Measurements from ENCODE around the gene FRMPD3. TPM values are rescaled to one million over a fixed set of nuclear protein-coding genes. Genes with fewer than 3 reads are reported as not detected.

Gene FRMPD3
- total RNA-seq (2021) (0.20 and 0.23 TPM in 2 replicates), Bru-seq, nascent RNA (percentile 18 among the genes with signal in this experiment), BruChase-seq, experiment 1, labeled RNA remaining after a 2-hour chase (percentile 17 among the genes with signal in this experiment), BruChase-seq, experiment 2, labeled RNA remaining after a 6-hour chase (percentile 14 among the genes with signal in this experiment)
- long read RNA-seq, result 0 reads

GRCh38 chrX:107448998-107449835 is at the start of gene FRMPD3:
Gene FRMPD3, plus strand, starts transcription at chrX:107449652. Its CDS starts 76,937 bp downstream, at chrX:107526589.
- H3K4me3 ChIP-seq, result peak within 1 kb of the TSS; percentile 74
- H3K27me3 ChIP-seq (ENCODE audit: insufficient read depth, low read depth), result no peaks in the 10 kb centered on the region

DNA sequence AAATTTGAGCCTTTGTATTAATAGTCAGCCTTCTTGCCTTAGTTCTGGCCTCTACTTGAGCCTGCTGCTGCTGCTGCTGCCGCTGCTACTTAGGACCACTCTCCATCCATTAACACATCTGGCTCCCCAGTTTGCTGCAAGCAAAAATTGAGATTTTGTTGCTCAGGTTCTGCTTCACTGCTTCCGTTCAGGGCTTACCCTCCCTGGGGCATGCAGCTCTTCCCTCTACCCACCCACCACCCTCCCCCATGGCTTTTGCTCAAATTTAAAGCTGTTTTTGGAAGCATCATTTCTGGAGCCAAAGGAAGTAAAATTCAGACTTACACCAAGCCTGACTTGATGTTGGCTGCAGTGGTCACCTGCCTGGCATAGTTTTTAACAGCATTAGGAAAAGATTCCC is 28.9 kb upstream of the FRMPD3 start:
- DNase-seq, result no peak
- no TSS peak for BruUV-seq (replicated peaks)
- ChIA-PET CTCF (no interaction called here), POLR2A (ENCODE audit: unreplicated experiment) (no interaction called here)
- intact Hi-C loops (cut with micrococcal nuclease; ENCODE audit: unreplicated experiment), result no loop called here
- Histone ChIP-seq H3K27ac (no peak overlapping the region), H3K79me2 (ENCODE audit: low read depth) (no peaks in the 10 kb centered on the region), H2AFZ (no peak overlapping the region), H3K9me2 (ENCODE audit: insufficient read depth) (no peaks in the 10 kb centered on the region), H3K9me3 (ENCODE audit: insufficient read depth, low read depth) (no peaks in the 10 kb centered on the region), H3K27me3 (ENCODE audit: insufficient read depth, low read depth) (peaks cover 3% of the 10 kb centered on the region; the same call in 1 of the 2 replicates), H3F3A (ENCODE audit: insufficient read depth, low read depth) (no peaks in the 10 kb centered on the region), H4K20me1 (ENCODE audit: insufficient read depth) (no peaks in the 10 kb centered on the region), H3K36me3 (ENCODE audit: low read depth) (no peaks in the 10 kb centered on the region), H3K4me1 (replicated peaks; ENCODE audit: insufficient read depth) (no peaks in the 10 kb centered on the region), H3K4me3 (no peak overlapping the region), H3K4me2 (no peak overlapping the region)
- no peak for TF ChIP-seq EZH2 (IDR thresholded peaks at IDR 0.05; ENCODE audit: low read depth)

More at GRCh38 chrX:107448998-107449835, at the start of gene FRMPD3:
- intact Hi-C loops (cut with micrococcal nuclease; ENCODE audit: unreplicated experiment), result loop anchor here (10.0 kb wide), 1 partner anchor 206 kb away; no protein-coding TSS in a partner anchor
- Histone ChIP-seq H3K9me2 (ENCODE audit: insufficient read depth) (no peaks in the 10 kb centered on the region), H3K36me3 (ENCODE audit: low read depth) (no peaks in the 10 kb centered on the region), H4K20me1 (ENCODE audit: insufficient read depth) (no peaks in the 10 kb centered on the region), H2AFZ (peak within 1 kb of the TSS; percentile 95), H3K27ac (no peak within 1 kb of the TSS), H3K79me2 (ENCODE audit: low read depth) (no peaks in the 10 kb centered on the region), H3F3A (ENCODE audit: insufficient read depth, low read depth) (peaks cover 12% of the 10 kb centered on the region; the same call in 1 of the 2 replicates), H3K4me2 (peak within 1 kb of the TSS; percentile 95), H3K9me3 (ENCODE audit: insufficient read depth, low read depth) (no peaks in the 10 kb centered on the region), H3K4me1 (replicated peaks; ENCODE audit: insufficient read depth) (peaks cover 9% of the 10 kb centered on the region)
- ChIA-PET POLR2A (ENCODE audit: unreplicated experiment) (interaction anchor here (0.6 kb wide), 1 partner anchor 446 kb away, joined by 4 read pairs; no protein-coding TSS in a partner anchor), CTCF (interaction anchor here (0.7 kb wide), 1 partner anchor 32 kb away, joined by 3 read pairs; no protein-coding TSS in a partner anchor)
- DNase-seq, result peak in 1 of 2 experiments; percentile 25
- no TSS peak for BruUV-seq (replicated peaks)
- TF ChIP-seq, protein P1, sequence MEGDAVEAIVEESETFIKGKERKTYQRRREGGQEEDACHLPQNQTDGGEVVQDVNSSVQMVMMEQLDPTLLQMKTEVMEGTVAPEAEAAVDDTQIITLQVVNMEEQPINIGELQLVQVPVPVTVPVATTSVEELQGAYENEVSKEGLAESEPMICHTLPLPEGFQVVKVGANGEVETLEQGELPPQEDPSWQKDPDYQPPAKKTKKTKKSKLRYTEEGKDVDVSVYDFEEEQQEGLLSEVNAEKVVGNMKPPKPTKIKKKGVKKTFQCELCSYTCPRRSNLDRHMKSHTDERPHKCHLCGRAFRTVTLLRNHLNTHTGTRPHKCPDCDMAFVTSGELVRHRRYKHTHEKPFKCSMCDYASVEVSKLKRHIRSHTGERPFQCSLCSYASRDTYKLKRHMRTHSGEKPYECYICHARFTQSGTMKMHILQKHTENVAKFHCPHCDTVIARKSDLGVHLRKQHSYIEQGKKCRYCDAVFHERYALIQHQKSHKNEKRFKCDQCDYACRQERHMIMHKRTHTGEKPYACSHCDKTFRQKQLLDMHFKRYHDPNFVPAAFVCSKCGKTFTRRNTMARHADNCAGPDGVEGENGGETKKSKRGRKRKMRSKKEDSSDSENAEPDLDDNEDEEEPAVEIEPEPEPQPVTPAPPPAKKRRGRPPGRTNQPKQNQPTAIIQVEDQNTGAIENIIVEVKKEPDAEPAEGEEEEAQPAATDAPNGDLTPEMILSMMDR (conservative IDR thresholded peaks at IDR 0.05), result no peak
- TF ChIP-seq EZH2 (IDR thresholded peaks at IDR 0.05; ENCODE audit: low read depth), result no peak

- Histone ChIP-seq H4K20me1 (ENCODE audit: insufficient read depth) (no peaks in the 10 kb centered on the region), H3K27me3 (ENCODE audit: insufficient read depth, low read depth) (peaks cover 3% of the 10 kb centered on the region; the same call in 1 of the 2 replicates), H3K4me3 (no peak overlapping the region), H3K9me2 (ENCODE audit: insufficient read depth) (no peaks in the 10 kb centered on the region), H3K4me1 (replicated peaks; ENCODE audit: insufficient read depth) (no peaks in the 10 kb centered on the region), H3K27ac (no peak overlapping the region), H3K4me2 (no peak overlapping the region), H3K9me3 (ENCODE audit: insufficient read depth, low read depth) (no peaks in the 10 kb centered on the region), H2AFZ (no peak overlapping the region), H3F3A (ENCODE audit: insufficient read depth, low read depth) (no peaks in the 10 kb centered on the region), H3K79me2 (ENCODE audit: low read depth) (no peaks in the 10 kb centered on the region), H3K36me3 (ENCODE audit: low read depth) (no peaks in the 10 kb centered on the region)
- ChIA-PET CTCF (interaction anchor here (0.5 kb wide), 1 partner anchor 550 kb away, joined by 7 read pairs; no protein-coding TSS in a partner anchor), POLR2A (ENCODE audit: unreplicated experiment) (no interaction called here)
- no peak for DNase-seq
- TF ChIP-seq, protein P1 (conservative IDR thresholded peaks at IDR 0.05), result no peak
- no peak for TF ChIP-seq EZH2 (IDR thresholded peaks at IDR 0.05; ENCODE audit: low read depth)
- BruUV-seq (replicated peaks), result no TSS peak
- intact Hi-C loops (cut with micrococcal nuclease; ENCODE audit: unreplicated experiment), result no loop called here
These were observed 28.1 kb upstream of the FRMPD3 start for GRCh38 chrX:107421337-107421861.
